DOHH2 (cell line): ENCODE data around the gene DYRK1A.

ENCODE experiments used
- H3F3A ChIP-seq: fragments of 200-600 bp; sonication (generic), shearing (Covaris generic); 2 replicates; pipeline ENCODE4 v1.6.0; 2016; ENCODE audit warnings: antibody characterized with exemption, mild to moderate bottlenecking; ENCODE audit not compliant: control insufficient read depth, insufficient read depth
- H3K27ac ChIP-seq: fragments of 200-600 bp; sonication (generic); 2 replicates; pipeline ENCODE4 v1.5.1; 2014; ENCODE audit warnings: low read depth, mild to moderate bottlenecking, low read length, moderate library complexity
- H3K27me3 ChIP-seq: fragments of 200-600 bp; sonication (generic); 2 replicates; pipeline ENCODE4 v1.6.1; 2014; ENCODE audit warnings: mild to moderate bottlenecking, low read length, mixed read lengths; ENCODE audit not compliant: control insufficient read depth
- H3K36me3 ChIP-seq: fragments of 200-600 bp; sonication (generic); 2 replicates; pipeline ENCODE4 v1.6.1; 2014; ENCODE audit warnings: mild to moderate bottlenecking, low read length, moderate library complexity, mixed read lengths; ENCODE audit not compliant: control insufficient read depth
- H3K4me1 ChIP-seq: fragments of 200-600 bp; sonication (generic); 2 replicates; pipeline ENCODE4 v1.6.1; 2014; ENCODE audit warnings: mild to moderate bottlenecking, low read length, mixed read lengths; ENCODE audit not compliant: control insufficient read depth
- H3K4me2 ChIP-seq: fragments of 200-600 bp; sonication (generic); 2 replicates; pipeline ENCODE4 v1.6.0; 2014; ENCODE audit warnings: mild to moderate bottlenecking, low read length, moderate library complexity
- H3K4me3 ChIP-seq: fragments of 200-600 bp; sonication (generic); 2 replicates; pipeline ENCODE4 v1.5.1; 2014; ENCODE audit warnings: mild to moderate bottlenecking, low read length, mixed read lengths
- H3K79me2 ChIP-seq: fragments of 200-600 bp; sonication (generic); 2 replicates; pipeline ENCODE4 v1.6.1; 2014; ENCODE audit warnings: mild to moderate bottlenecking, low read length, mixed read lengths; ENCODE audit not compliant: control insufficient read depth
- H3K9me2 ChIP-seq: fragments of 200-600 bp; sonication (generic); replicated peaks from 2 replicates; pipeline ENCODE4 v1.6.1; 2014; ENCODE audit warnings: mild to moderate bottlenecking, low read length, mixed read lengths; ENCODE audit not compliant: control insufficient read depth
- H3K9me3 ChIP-seq: fragments of 200-600 bp; sonication (generic); 2 replicates; pipeline ENCODE4 v1.6.1; 2014; ENCODE audit warnings: antibody characterized with exemption, low read length, mixed read lengths; ENCODE audit not compliant: control insufficient read depth, insufficient read depth
- H4K20me1 ChIP-seq: fragments of 200-600 bp; sonication (generic); 2 replicates; pipeline ENCODE4 v1.6.0; 2014; ENCODE audit warnings: low read depth, mild to moderate bottlenecking, antibody characterized with exemption, low read length, moderate library complexity; ENCODE audit not compliant: control insufficient read depth, insufficient read depth
- EZH2phosphoT487 ChIP-seq: fragments of 200-600 bp; sonication (generic); IDR thresholded peaks from 2 replicates; pipeline ENCODE4 v1.6.1; 2017; ENCODE audit warnings: borderline replicate concordance, mild to moderate bottlenecking, antibody characterized with exemption, low read length, moderate library complexity, mixed read lengths
- TF ChIP-seq, protein P1 (sequence below): fragments of 200-600 bp; sonication (generic); IDR thresholded peaks from one replicate; pipeline ENCODE4 v1.5.1; 2014; ENCODE audit warnings: antibody characterized with exemption, mild to moderate bottlenecking, low read depth, low read length; ENCODE audit not compliant: poor library complexity, severe bottlenecking

The DYRK1A gene

GRCh38 chr21:37424396-37424795, 57.8 kb downstream of the DYRK1A start:
- Histone ChIP-seq H3K9me2 (no peaks in the 10 kb centered on the region), H3K27me3 (no peaks in the 10 kb centered on the region), H3K27ac (no peak overlapping the region), H3F3A (no peaks in the 10 kb centered on the region), H3K4me1 (no peaks in the 10 kb centered on the region), H3K4me2 (no peak overlapping the region), H4K20me1 (no peaks in the 10 kb centered on the region), H3K4me3 (no peak overlapping the region), H3K36me3 (peaks cover 74% of the 10 kb centered on the region), H3K79me2 (peaks cover 95% of the 10 kb centered on the region), H3K9me3 (no peaks in the 10 kb centered on the region)
- TF ChIP-seq, protein P1, sequence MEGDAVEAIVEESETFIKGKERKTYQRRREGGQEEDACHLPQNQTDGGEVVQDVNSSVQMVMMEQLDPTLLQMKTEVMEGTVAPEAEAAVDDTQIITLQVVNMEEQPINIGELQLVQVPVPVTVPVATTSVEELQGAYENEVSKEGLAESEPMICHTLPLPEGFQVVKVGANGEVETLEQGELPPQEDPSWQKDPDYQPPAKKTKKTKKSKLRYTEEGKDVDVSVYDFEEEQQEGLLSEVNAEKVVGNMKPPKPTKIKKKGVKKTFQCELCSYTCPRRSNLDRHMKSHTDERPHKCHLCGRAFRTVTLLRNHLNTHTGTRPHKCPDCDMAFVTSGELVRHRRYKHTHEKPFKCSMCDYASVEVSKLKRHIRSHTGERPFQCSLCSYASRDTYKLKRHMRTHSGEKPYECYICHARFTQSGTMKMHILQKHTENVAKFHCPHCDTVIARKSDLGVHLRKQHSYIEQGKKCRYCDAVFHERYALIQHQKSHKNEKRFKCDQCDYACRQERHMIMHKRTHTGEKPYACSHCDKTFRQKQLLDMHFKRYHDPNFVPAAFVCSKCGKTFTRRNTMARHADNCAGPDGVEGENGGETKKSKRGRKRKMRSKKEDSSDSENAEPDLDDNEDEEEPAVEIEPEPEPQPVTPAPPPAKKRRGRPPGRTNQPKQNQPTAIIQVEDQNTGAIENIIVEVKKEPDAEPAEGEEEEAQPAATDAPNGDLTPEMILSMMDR: no peak
- TF ChIP-seq EZH2phosphoT487: no peak

DNA sequence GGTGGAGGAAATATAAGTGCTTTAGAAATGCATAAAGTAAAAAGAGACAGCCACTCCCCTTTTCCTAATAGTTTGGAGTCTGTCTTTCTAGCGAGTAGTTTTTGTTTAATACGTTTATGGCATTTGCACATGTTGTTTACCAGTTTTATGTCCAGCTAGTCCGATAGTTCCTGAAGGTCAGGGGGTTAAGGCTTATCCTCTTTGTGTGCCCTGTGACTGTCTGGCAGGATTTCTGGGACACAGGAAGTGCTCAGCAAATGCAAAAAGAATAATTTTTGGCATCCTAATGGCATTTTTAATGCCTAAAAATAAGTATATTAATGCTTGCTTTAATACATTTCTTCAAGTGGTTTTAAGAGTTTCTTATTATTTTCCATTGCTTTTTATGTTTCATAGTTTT, 58.4 kb downstream of the DYRK1A start:
- Histone ChIP-seq H3K27me3 (no peaks in the 10 kb centered on the region), H4K20me1 (no peaks in the 10 kb centered on the region), H3K36me3 (peaks cover 77% of the 10 kb centered on the region), H3K4me1 (no peaks in the 10 kb centered on the region), H3K9me2 (no peaks in the 10 kb centered on the region), H3K4me2 (no peak overlapping the region), H3K4me3 (no peak overlapping the region), H3K9me3 (no peaks in the 10 kb centered on the region), H3K79me2 (peaks cover 95% of the 10 kb centered on the region), H3K27ac (no peak overlapping the region), H3F3A (no peaks in the 10 kb centered on the region)
- TF ChIP-seq EZH2phosphoT487: no peak
- TF ChIP-seq, protein P1: no peak

GRCh38 chr21:37425684-37426083, 59.1 kb downstream of the DYRK1A start:
- H3K9me3 ChIP-seq: no peaks in the 10 kb centered on the region
- no peak overlapping the region for H3K4me2 ChIP-seq
- no peak overlapping the region for H3K4me3 ChIP-seq
- no peaks in the 10 kb centered on the region for H3K9me2 ChIP-seq
- no peak overlapping the region for H3K27ac ChIP-seq
- no peaks in the 10 kb centered on the region for H4K20me1 ChIP-seq
- H3K4me1 ChIP-seq: no peaks in the 10 kb centered on the region
- peaks cover 95% of the 10 kb centered on the region for H3K79me2 ChIP-seq
- no peaks in the 10 kb centered on the region for H3K27me3 ChIP-seq
- TF ChIP-seq, protein P1: no peak
- TF ChIP-seq EZH2phosphoT487: no peak
- H3K36me3 ChIP-seq: peaks cover 77% of the 10 kb centered on the region
- H3F3A ChIP-seq: no peaks in the 10 kb centered on the region

GRCh38 chr21:37427221-37427620, 60.6 kb downstream of the DYRK1A start:
- Histone ChIP-seq H3K79me2 (peaks cover 95% of the 10 kb centered on the region), H3K9me2 (no peaks in the 10 kb centered on the region), H3K27me3 (no peaks in the 10 kb centered on the region), H3K36me3 (peaks cover 67% of the 10 kb centered on the region), H3K9me3 (no peaks in the 10 kb centered on the region), H3K4me2 (no peak overlapping the region), H3K4me3 (no peak overlapping the region), H3F3A (no peaks in the 10 kb centered on the region), H3K4me1 (no peaks in the 10 kb centered on the region), H4K20me1 (no peaks in the 10 kb centered on the region), H3K27ac (no peak overlapping the region)
- TF ChIP-seq EZH2phosphoT487: no peak
- TF ChIP-seq, protein P1: no peak
